HG03342 (cell line): Measurements from ENCODE around the gene GTF3C5.
"Not testable (repeated sequence)": the region's sequence is repeated elsewhere in the genome, so short reads cannot be mapped to it uniquely, and the experiment has no call there.

ENCODE experiments used
- ATAC-seq: cut with Tn5 transposase; IDR thresholded peaks from one replicate; pipeline ENCODE4 v1.9.1; 2021; ENCODE audit warnings: mild to moderate bottlenecking, moderate library complexity; ENCODE audit not compliant: unreplicated experiment

The GTF3C5 gene

DNA sequence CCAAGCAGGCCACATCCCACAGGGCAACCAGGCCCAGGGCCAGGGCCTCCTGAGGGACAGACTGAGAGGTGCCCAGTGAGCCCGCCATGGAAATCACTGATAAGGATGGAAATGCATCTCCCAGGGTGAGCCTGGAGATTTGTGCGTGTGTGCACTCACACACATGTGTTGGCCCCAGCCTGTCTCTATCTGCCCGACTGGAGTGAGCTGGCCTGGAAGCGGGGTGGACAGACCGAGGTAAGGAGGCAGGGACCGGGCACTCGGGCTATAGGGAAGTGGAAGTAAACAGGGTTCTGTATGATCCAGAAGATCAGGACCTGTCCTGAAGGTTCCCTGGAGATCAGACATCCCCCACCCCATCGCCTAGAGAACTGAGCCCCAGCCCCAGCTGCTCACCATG, 34.9 kb upstream of the GTF3C5 start:
- no peak for ATAC-seq

- no peak for ATAC-seq
These were observed 34.3 kb upstream of the GTF3C5 start for GRCh38 chr9:132996526-132996925.

DNA sequence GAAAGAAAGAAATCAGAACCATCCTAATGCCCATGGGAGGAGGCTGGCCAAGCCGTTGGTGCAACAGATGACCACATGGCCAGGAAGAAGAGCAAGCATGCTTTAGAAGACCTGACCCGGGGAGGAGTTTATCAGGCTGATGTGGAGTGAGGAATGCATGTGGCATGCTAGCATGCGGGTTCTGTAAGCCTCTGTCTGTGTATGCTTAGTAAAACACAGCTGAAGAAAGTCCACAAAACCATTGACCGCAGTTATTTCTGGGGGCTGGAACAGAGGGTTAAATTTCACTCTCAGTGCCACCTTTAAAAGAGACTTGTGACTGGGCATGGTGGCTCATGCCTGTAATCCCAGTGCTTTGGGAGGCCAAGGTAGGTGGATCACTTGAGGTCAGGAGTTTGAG, 33.2 kb upstream of the GTF3C5 start:
- ATAC-seq: no peak

GRCh38 chr9:132998221-132998620, 32.6 kb upstream of the GTF3C5 start:
- ATAC-seq: not testable (repeated sequence)

DNA sequence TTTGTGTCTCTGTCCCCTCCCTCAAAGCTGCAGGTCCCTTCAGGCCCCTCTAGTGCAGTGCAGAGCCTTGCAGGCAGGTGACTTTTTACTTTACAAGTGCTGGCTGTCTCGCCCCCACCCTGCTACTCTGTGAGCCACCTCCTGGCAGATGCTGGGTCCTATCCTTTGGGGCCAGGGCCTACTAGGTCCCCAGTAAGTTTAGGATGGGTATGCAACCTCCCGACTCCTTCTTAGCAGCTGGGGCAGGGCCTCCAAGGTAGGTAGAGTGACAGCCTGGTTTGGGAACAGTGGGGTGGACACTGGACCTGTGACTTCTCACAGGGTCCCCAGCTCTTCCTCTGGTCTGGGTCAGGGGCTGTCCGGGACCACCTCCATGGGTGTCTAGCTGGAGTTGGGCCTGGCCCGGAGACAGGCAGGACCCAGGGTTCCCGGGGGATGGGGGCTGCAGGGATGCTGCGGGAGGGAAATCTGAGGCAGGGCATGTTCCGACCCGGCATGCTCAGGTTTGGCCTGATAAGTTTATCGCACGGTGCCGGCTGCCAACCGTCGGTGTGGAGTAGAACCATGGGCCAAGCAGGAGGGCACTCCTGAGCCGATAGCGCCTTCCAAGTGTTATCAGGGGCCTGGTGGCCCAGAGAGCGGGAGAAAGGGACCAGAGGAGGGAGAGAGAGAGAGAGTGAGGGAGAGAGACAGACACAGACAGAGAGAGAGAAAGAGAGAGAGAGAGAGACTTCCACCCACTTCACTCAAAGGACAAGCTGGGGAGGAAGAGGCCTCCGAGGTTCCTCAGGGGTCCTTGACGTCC, 31.8 kb upstream of the GTF3C5 start:
- ATAC-seq: no peak

GRCh38 chr9:133002147-133003070, 28.4 kb upstream of the GTF3C5 start:
- ATAC-seq: no peak

- no peak for ATAC-seq
These were observed 27.7 kb upstream of the GTF3C5 start for GRCh38 chr9:133003071-133003461.

DNA sequence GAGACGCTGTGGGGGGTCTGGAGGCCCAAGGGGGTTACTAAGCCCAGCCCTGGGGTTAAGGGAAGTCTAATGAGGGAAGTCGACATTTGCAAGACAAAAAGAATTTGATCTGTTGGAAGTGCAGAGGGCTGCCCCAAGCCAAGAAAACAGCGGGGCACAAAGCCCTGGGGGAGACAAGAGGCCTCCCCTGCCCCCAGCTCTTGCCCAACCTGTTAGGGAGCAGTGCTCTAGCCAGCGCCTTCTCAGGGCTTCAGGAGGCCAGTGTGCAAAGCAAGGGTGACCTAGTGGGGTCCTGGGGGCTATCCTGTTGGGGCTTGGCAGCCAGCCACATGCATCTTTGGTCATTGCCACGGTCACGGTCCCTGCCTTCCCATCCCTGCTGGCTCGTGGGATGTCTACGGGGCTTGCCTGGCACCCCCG, 27.1 kb upstream of the GTF3C5 start:
- no peak for ATAC-seq

GRCh38 chr9:133004091-133004998, 26.5 kb upstream of the GTF3C5 start:
- no peak for ATAC-seq

GRCh38 chr9:133004999-133005760, 25.6 kb upstream of the GTF3C5 start:
- ATAC-seq: no peak

- no peak for ATAC-seq
These were observed 24.8 kb upstream of the GTF3C5 start for GRCh38 chr9:133005957-133006356.

- ATAC-seq: no peak
These were observed 24.0 kb upstream of the GTF3C5 start for GRCh38 chr9:133006731-133007352.

- no peak for ATAC-seq
These were observed 22.4 kb upstream of the GTF3C5 start for GRCh38 chr9:133008406-133008805.

GRCh38 chr9:133008824-133009223, 22.0 kb upstream of the GTF3C5 start:
- ATAC-seq: no peak

GRCh38 chr9:133009906-133010582, 20.8 kb upstream of the GTF3C5 start:
- ATAC-seq: no peak

DNA sequence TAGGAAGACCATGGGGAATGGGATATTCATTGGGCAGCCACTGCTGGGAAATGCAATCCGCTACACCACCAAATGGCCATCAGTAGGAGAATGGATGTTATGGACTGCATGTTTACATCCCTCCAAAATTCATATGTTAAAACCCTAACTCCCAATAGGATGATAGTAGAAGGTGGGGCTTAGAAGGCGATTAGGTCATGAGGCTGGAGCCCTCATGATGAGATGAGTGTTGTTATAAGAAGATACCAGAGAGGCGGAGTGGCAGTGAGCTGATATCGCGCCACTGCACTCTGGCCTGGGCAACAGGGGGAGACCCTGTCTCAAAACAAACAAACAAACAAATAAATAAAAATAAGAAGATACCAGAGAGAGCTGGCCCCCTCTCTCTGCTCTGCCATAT, 16.1 kb upstream of the GTF3C5 start:
- no peak for ATAC-seq

GRCh38 chr9:133023117-133023890, 7.5 kb upstream of the GTF3C5 start:
- ATAC-seq: no peak

DNA sequence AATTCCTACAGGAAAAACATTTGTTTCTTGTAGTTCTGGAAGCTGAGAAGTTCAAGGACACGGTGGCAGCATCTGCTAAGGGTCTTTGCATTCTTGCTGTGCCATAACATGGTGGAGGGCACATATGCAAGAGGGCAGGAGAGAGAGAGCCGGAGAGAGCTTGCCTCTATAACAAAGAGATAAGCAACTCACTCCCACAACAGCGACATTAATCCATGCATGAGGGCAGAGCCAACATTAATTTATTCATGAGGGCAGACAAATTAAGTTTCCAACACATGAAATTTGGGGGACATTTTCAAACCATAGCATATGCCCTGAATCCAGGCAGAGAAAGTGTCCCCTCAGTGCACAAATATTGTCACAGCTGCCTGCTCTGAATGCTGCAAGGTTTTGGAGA, 4.4 kb upstream of the GTF3C5 start:
- ATAC-seq: no peak
